DOHH2 (cell line): ENCODE results near the gene NFE2L2.

ENCODE experiments used
- H3F3A ChIP-seq: fragments of 200-600 bp; sonication (generic), shearing (Covaris generic); 2 replicates; pipeline ENCODE4 v1.6.0; 2016; ENCODE audit warnings: antibody characterized with exemption, mild to moderate bottlenecking; ENCODE audit not compliant: control insufficient read depth, insufficient read depth
- H3K27ac ChIP-seq: fragments of 200-600 bp; sonication (generic); 2 replicates; pipeline ENCODE4 v1.5.1; 2014; ENCODE audit warnings: low read depth, mild to moderate bottlenecking, low read length, moderate library complexity
- H3K27me3 ChIP-seq: fragments of 200-600 bp; sonication (generic); 2 replicates; pipeline ENCODE4 v1.6.1; 2014; ENCODE audit warnings: mild to moderate bottlenecking, low read length, mixed read lengths; ENCODE audit not compliant: control insufficient read depth
- H3K36me3 ChIP-seq: fragments of 200-600 bp; sonication (generic); 2 replicates; pipeline ENCODE4 v1.6.1; 2014; ENCODE audit warnings: mild to moderate bottlenecking, low read length, moderate library complexity, mixed read lengths; ENCODE audit not compliant: control insufficient read depth
- H3K4me1 ChIP-seq: fragments of 200-600 bp; sonication (generic); 2 replicates; pipeline ENCODE4 v1.6.1; 2014; ENCODE audit warnings: mild to moderate bottlenecking, low read length, mixed read lengths; ENCODE audit not compliant: control insufficient read depth
- H3K4me2 ChIP-seq: fragments of 200-600 bp; sonication (generic); 2 replicates; pipeline ENCODE4 v1.6.0; 2014; ENCODE audit warnings: mild to moderate bottlenecking, low read length, moderate library complexity
- H3K4me3 ChIP-seq: fragments of 200-600 bp; sonication (generic); 2 replicates; pipeline ENCODE4 v1.5.1; 2014; ENCODE audit warnings: mild to moderate bottlenecking, low read length, mixed read lengths
- H3K79me2 ChIP-seq: fragments of 200-600 bp; sonication (generic); 2 replicates; pipeline ENCODE4 v1.6.1; 2014; ENCODE audit warnings: mild to moderate bottlenecking, low read length, mixed read lengths; ENCODE audit not compliant: control insufficient read depth
- H3K9me2 ChIP-seq: fragments of 200-600 bp; sonication (generic); replicated peaks from 2 replicates; pipeline ENCODE4 v1.6.1; 2014; ENCODE audit warnings: mild to moderate bottlenecking, low read length, mixed read lengths; ENCODE audit not compliant: control insufficient read depth
- H3K9me3 ChIP-seq: fragments of 200-600 bp; sonication (generic); 2 replicates; pipeline ENCODE4 v1.6.1; 2014; ENCODE audit warnings: antibody characterized with exemption, low read length, mixed read lengths; ENCODE audit not compliant: control insufficient read depth, insufficient read depth
- H4K20me1 ChIP-seq: fragments of 200-600 bp; sonication (generic); 2 replicates; pipeline ENCODE4 v1.6.0; 2014; ENCODE audit warnings: low read depth, mild to moderate bottlenecking, antibody characterized with exemption, low read length, moderate library complexity; ENCODE audit not compliant: control insufficient read depth, insufficient read depth
- EZH2phosphoT487 ChIP-seq: fragments of 200-600 bp; sonication (generic); IDR thresholded peaks from 2 replicates; pipeline ENCODE4 v1.6.1; 2017; ENCODE audit warnings: borderline replicate concordance, mild to moderate bottlenecking, antibody characterized with exemption, low read length, moderate library complexity, mixed read lengths
- TF ChIP-seq, protein P1 (sequence below): fragments of 200-600 bp; sonication (generic); IDR thresholded peaks from one replicate; pipeline ENCODE4 v1.5.1; 2014; ENCODE audit warnings: antibody characterized with exemption, mild to moderate bottlenecking, low read depth, low read length; ENCODE audit not compliant: poor library complexity, severe bottlenecking

NFE2L2 gene

DNA sequence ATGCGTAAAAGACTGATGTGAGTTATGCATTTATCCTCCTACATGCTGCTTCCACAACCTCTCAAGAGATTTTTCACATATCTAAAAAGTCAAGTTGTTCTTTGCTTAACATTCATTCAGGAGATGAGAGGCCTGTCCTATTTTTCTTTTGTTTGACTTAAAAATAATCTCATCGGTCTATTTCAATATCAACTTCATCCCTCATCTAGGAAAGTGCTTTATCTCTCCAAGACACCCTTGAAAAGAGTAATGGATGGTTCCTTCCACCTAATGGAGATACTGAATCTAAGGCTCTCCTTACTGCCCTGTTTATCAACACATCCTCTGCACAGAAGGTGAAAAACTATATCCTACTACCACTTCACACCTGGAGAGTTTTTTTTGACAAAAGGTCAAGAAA is 2.4 kb downstream of the NFE2L2 start:
- Histone ChIP-seq H3K4me1 (peaks cover 32% of the 10 kb centered on the region), H3K27me3 (no peaks in the 10 kb centered on the region), H3K4me2 (peak overlapping the region; percentile 86), H4K20me1 (peaks cover 34% of the 10 kb centered on the region), H3K4me3 (peak overlapping the region; percentile 88), H3K9me2 (no peaks in the 10 kb centered on the region), H3K27ac (peak overlapping the region; percentile 86), H3F3A (no peaks in the 10 kb centered on the region), H3K36me3 (peaks cover 57% of the 10 kb centered on the region), H3K9me3 (no peaks in the 10 kb centered on the region), H3K79me2 (peaks cover 74% of the 10 kb centered on the region)
- no peak for TF ChIP-seq EZH2phosphoT487
- TF ChIP-seq, protein P1, sequence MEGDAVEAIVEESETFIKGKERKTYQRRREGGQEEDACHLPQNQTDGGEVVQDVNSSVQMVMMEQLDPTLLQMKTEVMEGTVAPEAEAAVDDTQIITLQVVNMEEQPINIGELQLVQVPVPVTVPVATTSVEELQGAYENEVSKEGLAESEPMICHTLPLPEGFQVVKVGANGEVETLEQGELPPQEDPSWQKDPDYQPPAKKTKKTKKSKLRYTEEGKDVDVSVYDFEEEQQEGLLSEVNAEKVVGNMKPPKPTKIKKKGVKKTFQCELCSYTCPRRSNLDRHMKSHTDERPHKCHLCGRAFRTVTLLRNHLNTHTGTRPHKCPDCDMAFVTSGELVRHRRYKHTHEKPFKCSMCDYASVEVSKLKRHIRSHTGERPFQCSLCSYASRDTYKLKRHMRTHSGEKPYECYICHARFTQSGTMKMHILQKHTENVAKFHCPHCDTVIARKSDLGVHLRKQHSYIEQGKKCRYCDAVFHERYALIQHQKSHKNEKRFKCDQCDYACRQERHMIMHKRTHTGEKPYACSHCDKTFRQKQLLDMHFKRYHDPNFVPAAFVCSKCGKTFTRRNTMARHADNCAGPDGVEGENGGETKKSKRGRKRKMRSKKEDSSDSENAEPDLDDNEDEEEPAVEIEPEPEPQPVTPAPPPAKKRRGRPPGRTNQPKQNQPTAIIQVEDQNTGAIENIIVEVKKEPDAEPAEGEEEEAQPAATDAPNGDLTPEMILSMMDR, result no peak

DNA sequence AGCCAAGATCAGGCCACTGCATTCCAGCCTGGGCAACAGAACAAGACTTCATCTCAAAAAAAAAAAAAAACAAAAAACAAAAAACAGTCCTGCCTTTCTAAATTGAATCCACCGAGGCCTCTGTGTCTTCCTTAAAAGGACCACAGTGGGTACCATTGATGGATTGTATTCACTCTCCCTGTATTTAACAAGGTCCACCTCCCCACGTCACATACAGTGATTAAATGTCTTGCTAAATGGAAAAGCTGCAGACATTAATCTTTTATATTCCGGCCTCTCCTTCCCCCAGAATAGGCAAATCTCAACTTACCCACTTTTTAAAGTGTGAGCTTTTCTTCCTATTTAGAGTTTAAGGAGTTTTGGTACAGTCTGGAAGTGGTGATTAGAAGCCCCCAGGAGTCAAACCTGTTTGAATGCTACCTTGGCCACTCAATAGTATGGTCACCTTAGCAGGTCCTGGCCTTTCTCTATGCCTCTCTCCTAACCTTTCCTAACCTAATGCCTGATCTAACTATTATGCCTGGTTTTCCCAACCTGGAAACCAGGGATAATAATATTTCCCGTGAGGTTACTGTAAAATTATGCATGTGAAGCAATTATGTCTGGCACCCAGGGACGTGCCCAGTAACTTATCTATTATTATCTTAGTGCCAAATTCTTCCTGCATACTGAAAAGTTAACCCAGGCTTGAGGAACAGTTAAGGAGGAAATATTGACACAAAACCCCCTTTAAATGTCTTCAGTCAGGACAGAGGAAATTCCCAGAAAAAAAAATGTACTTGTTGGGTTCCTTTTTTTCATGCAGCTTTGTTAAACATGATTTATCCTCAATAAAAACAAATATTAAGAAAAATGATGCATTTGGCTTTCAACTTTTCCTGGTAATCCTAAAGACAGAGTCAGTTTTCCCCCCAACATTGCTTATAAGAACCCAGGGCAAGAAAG is 3.1 kb downstream of the NFE2L2 start:
- Histone ChIP-seq H3K9me2 (no peaks in the 10 kb centered on the region), H3K4me1 (peaks cover 30% of the 10 kb centered on the region), H3K27me3 (no peaks in the 10 kb centered on the region), H3K4me2 (peak overlapping the region; percentile 86), H3F3A (no peaks in the 10 kb centered on the region), H3K79me2 (peaks cover 81% of the 10 kb centered on the region), H3K9me3 (no peaks in the 10 kb centered on the region), H3K4me3 (peak overlapping the region; percentile 88), H3K36me3 (peaks cover 63% of the 10 kb centered on the region), H4K20me1 (peaks cover 40% of the 10 kb centered on the region), H3K27ac (no peak overlapping the region; the same call in 1 of the 2 replicates)
- TF ChIP-seq, protein P1, result no peak
- no peak for TF ChIP-seq EZH2phosphoT487

DNA sequence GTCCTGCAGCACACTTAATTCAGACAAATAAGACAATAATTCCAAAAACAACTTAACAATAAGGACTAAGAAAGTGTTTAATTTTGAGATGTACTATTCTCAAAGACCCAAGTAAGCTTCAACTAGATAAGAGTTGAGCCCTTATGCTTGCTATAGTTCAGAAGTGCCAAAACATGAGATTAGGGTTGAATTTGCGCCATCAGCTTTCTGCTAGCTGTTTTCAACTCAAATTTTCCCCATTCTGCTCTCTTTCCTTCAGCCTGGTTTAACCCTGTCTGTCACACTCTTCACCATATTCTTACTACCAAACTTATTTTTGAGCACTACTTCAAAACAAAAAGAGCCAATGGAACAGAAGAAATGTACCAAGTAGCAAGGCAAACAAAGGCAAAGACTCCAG is 4.1 kb downstream of the NFE2L2 start:
- Histone ChIP-seq H3K4me3 (no peak overlapping the region), H3K27ac (no peak overlapping the region), H3F3A (0 out of 2 replicates have a peak, but pooled peaks cover 2% of the 10 kb centered on the region), H3K27me3 (no peaks in the 10 kb centered on the region), H3K4me2 (peak overlapping the region; percentile 4; the same call in 1 of the 2 replicates), H3K79me2 (peaks cover 91% of the 10 kb centered on the region), H3K4me1 (peaks cover 20% of the 10 kb centered on the region), H3K9me2 (no peaks in the 10 kb centered on the region), H4K20me1 (peaks cover 40% of the 10 kb centered on the region), H3K36me3 (peaks cover 71% of the 10 kb centered on the region), H3K9me3 (no peaks in the 10 kb centered on the region)
- TF ChIP-seq EZH2phosphoT487, result no peak
- TF ChIP-seq, protein P1, result no peak
